HUES6 (cell line): ENCODE data around the gene MGMT.

ENCODE experiments used
- H3K27ac ChIP-seq: 2 replicates; pipeline ENCODE4 v1.7.0; 2013; ENCODE audit warnings: low read depth, mild to moderate bottlenecking, low read length, inconsistent platforms
- H3K27me3 ChIP-seq: 2 replicates; pipeline ENCODE4 v1.6.1; 2013; ENCODE audit warnings: low read length; ENCODE audit not compliant: control insufficient read depth, insufficient read depth
- H3K36me3 ChIP-seq: 2 replicates; pipeline ENCODE4 v1.6.1; 2013; ENCODE audit warnings: low read length; ENCODE audit not compliant: control insufficient read depth, insufficient read depth
- H3K4me1 ChIP-seq: 2 replicates; pipeline ENCODE4 v1.6.1; 2013; ENCODE audit warnings: low read length; ENCODE audit not compliant: control insufficient read depth, insufficient read depth
- H3K4me3 ChIP-seq: 2 replicates; pipeline ENCODE4 v1.5.1; 2013; ENCODE audit warnings: low read depth, low read length
- H3K9ac ChIP-seq: one replicate; pipeline ENCODE4 v1.6.1; 2013; ENCODE audit warnings: mild to moderate bottlenecking, low read length
- H3K9me3 ChIP-seq: 2 replicates; pipeline ENCODE4 v1.6.1; 2013; ENCODE audit warnings: low read depth, low read length; ENCODE audit not compliant: control insufficient read depth, insufficient read depth

MGMT gene

DNA sequence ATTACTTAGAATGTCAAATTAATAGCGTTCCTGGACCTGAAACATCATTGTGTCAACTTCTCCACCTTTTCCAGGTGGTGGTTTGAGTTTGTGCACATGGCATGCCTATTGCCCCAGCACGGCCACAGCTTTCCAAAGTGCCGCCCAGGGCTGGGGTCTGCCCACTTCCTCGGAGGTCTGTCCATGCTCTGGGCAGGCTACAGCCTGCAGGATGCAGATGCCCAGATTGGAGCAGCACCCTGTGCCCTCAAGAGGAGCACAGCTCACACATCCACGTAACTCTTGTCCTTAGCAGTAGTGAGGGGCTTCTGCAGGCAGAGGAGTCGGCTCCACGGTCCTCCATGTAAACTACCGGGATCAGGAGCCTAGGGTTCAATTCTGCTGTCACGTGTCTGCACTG, 258.4 kb downstream of the MGMT start:
- Histone ChIP-seq H3K27ac (no peak overlapping the region), H3K9me3 (peaks cover 17% of the 10 kb centered on the region), H3K9ac (no peak overlapping the region), H3K4me1 (peaks cover 2% of the 10 kb centered on the region; the same call in 1 of the 2 replicates), H3K36me3 (no peaks in the 10 kb centered on the region), H3K4me3 (no peak overlapping the region), H3K27me3 (no peaks in the 10 kb centered on the region)

DNA sequence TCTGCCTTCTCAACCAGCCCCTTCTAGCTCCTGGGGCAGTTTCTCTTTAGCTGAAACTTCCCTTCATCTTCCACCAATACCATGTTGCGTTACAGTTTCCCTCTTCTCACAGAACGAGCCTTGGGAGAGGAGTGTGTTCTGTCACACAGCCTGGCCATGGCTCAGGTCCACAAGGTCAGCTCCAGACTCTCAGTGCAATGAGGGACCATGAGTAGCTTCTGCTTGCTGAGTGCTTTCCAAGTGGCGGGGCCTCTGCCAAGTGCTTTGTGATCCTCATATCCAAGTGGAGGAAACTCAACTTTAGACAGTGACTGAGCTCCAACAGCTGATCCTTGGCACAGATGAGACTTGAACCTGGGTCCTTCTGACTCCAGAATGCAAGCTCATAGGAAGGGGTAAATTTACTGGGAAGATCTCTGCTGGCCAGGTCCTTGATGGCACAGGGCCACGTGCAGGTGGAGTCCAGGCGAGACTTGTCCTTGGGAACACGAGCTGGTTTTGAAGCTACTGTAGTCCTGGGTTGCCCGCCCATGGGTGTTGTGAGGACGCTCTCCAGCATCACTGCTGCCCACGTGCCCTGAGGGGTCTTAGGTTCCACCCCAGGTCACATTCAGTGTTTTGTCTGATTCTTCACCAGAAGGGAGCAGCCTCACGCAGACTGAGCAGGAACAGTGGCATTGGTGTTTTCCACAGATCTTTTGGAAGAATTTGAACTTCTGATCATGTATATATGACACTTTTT, 259.0 kb downstream of the MGMT start:
- peaks cover 17% of the 10 kb centered on the region for H3K9me3 ChIP-seq

DNA sequence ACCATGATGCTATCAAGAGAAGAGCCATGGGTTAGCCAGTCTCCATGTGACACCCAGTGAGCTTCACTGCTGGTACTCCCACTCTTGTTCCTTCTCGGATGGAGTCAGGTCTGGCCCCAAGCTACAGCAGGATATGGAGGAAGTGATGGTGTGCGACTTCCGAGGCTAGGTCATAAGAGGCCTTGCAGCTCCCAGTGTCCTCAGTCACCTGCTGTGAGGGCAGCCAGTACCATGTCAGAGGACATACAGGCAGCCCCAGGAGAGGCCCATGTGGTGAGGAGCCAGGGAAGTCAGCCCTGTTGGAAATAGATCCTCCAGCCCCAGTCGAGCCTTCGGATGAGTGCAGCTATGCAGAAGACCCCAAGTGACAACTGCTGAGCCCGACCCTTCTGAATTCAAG, 260.0 kb downstream of the MGMT start:
- Histone ChIP-seq H3K4me3 (no peak overlapping the region), H3K9me3 (peaks cover 17% of the 10 kb centered on the region), H3K9ac (no peak overlapping the region), H3K36me3 (no peaks in the 10 kb centered on the region), H3K27me3 (no peaks in the 10 kb centered on the region), H3K27ac (no peak overlapping the region), H3K4me1 (peaks cover 4% of the 10 kb centered on the region; the same call in 1 of the 2 replicates)

More for the DNA sequence above, 259.0 kb downstream of the MGMT start:
- Histone ChIP-seq H3K4me3 (no peak overlapping the region), H3K27ac (no peak overlapping the region), H3K27me3 (no peaks in the 10 kb centered on the region), H3K4me1 (peaks cover 4% of the 10 kb centered on the region; the same call in 1 of the 2 replicates), H3K9ac (no peak overlapping the region), H3K36me3 (no peaks in the 10 kb centered on the region)

DNA sequence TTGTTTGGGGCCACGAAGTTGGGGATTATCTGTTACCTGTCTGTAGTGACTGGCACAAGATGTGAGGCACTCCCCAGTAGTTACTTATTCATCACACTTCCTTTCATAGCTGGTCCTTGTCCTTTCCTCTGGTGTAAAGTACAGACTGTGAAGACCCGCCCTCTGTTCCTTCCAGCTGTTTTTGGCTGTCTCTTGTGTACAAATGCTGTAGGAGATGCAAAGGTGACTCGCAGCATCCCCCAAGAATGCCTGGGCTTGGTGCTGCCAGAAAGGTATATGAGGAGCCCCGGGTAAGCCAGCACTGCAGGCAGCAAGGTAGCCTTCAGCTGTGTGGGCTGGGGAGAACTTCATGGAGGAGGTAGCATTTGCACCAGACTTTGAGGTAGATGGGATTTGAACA, 260.5 kb downstream of the MGMT start:
- Histone ChIP-seq H3K4me3 (no peak overlapping the region), H3K4me1 (peaks cover 4% of the 10 kb centered on the region; the same call in 1 of the 2 replicates), H3K9me3 (peaks cover 17% of the 10 kb centered on the region), H3K27ac (no peak overlapping the region), H3K36me3 (no peaks in the 10 kb centered on the region), H3K9ac (no peak overlapping the region), H3K27me3 (no peaks in the 10 kb centered on the region)

DNA sequence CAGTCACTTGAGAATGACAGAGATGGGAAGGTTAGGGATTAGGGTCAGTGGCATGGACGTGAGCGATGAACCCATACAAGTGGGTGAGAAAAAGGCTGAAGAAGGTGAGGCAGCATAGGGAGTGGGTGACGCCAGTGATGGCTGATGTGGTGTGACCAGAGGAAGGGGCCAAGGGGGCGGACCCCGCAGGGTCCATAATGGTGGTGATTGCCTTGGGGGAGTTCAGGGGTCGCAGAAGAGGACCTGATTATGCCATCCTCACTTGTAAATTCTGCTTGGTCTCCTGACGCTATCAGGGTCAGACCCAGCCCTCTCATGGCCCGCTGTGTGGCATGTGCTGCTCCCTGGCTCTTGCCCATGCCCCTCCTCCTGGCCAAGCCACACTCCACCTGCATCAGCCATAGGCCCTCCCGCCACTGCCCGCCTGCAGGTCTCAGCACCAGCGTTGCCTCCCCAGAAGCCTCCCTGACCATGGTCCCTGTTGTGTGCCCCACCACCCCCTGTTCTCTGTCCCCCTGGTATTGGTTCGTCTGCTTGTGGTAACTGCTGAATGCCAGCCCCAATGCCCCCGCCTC, 261.3 kb downstream of the MGMT start:
- H3K36me3 ChIP-seq, result no peaks in the 10 kb centered on the region
- peaks cover 17% of the 10 kb centered on the region for H3K9me3 ChIP-seq
- no peaks in the 10 kb centered on the region for H3K27me3 ChIP-seq
- H3K4me3 ChIP-seq, result no peak overlapping the region
- H3K4me1 ChIP-seq, result peaks cover 4% of the 10 kb centered on the region; the same call in 1 of the 2 replicates
- H3K27ac ChIP-seq, result no peak overlapping the region
- H3K9ac ChIP-seq, result no peak overlapping the region

DNA sequence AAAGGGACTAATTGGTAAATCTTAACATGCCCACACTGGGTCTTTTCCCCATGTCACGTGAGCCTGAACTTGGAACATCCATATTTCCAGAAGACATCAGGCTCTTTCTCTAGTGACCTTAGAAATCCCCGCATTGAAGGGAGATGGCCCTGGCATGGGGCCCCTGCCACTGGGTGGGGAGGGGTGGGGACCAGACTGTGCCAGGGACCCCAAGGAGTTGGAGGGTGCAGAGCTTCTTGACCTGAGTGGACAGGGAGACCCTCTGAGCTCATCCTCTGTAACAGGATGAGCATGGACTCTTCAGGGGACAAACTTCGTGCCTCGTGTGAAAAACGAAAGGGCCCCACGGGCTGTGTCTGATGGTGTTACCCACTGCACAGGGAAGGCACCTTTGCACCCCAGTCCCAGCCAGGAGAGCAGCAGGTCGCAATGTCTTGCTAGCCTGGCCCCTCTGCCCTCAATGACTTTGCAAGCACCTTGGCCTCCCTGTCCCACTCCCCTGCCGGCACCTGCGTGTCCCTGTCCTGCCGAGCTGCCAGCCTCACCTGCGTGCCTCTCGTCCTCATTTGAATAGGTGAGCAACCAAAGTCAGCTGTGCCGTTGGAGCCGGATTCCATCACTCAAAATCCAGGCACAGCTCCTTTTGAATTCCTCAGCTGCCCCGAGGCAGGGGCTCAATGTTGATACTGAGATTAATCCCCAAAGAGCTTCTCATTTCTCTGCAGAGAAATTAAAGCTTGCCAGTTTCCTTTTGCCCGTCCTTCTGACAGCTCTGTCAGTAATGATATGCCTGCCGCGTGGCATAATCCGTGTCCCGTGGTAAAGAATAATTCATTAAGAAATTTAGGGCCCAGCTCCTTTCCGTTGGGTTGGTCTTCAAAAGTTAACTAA, 262.1 kb downstream of the MGMT start:
- peaks cover 4% of the 10 kb centered on the region; the same call in 1 of the 2 replicates for H3K4me1 ChIP-seq
- H3K36me3 ChIP-seq, result no peaks in the 10 kb centered on the region
- no peaks in the 10 kb centered on the region for H3K27me3 ChIP-seq
- H3K4me3 ChIP-seq, result no peak overlapping the region
- H3K27ac ChIP-seq, result no peak overlapping the region
- peaks cover 17% of the 10 kb centered on the region for H3K9me3 ChIP-seq
- H3K9ac ChIP-seq, result no peak overlapping the region

DNA sequence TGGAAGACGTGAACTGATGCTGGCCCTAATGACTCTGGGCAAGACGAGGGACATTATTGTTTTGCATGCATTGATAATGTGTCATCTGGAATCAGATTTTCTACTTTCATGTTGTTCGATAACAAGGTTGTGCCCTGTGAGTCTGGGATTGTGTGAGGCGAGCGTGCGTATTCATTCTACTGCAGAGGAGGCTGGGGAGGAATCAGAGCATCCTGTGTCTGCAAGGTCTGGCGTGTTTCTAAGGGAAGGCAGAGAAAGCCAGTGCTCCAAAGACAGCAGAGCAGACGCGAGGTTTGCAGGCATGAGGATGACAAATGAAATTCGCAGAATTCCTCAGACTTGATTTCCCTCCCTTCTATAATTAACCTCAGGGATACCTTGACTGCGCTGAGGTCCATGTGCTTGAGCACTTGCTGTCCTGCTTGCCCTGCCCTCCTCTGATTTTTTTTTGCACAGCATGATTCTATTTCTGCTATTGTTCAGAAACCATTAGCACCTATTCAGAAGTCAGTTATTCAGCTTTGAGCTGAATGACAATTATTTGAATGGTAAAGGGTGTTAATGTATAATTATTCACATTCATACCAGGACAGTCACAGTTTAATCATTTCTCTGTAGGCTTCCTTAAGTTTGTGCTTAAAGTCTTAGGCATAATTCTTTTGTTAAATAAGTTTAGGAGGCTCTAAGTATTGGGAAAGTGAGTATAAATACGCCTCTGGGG, 263.4 kb downstream of the MGMT start:
- Histone ChIP-seq H3K9ac (no peak overlapping the region), H3K9me3 (peaks cover 17% of the 10 kb centered on the region), H3K27me3 (no peaks in the 10 kb centered on the region), H3K4me1 (peaks cover 4% of the 10 kb centered on the region; the same call in 1 of the 2 replicates), H3K4me3 (no peak overlapping the region), H3K27ac (no peak overlapping the region), H3K36me3 (no peaks in the 10 kb centered on the region)

DNA sequence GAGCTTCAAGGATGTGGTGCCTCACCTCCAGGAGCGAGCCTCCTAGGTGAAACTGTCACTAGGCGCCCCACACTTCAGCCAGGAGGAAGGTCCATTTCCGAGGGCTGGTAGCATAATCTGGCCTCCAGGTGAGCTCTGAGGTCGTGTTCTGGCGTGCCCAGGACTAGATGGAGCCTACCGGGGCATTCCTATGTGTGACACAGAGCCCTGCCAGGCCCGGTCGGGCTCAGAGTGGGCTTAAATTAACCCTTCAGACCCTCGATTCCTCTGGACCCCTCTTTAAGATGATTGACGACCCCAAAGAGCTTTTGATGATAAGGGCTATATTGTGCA, 263.9 kb downstream of the MGMT start:
- Histone ChIP-seq H3K9ac (no peak overlapping the region), H3K27ac (no peak overlapping the region), H3K4me3 (no peak overlapping the region)

DNA sequence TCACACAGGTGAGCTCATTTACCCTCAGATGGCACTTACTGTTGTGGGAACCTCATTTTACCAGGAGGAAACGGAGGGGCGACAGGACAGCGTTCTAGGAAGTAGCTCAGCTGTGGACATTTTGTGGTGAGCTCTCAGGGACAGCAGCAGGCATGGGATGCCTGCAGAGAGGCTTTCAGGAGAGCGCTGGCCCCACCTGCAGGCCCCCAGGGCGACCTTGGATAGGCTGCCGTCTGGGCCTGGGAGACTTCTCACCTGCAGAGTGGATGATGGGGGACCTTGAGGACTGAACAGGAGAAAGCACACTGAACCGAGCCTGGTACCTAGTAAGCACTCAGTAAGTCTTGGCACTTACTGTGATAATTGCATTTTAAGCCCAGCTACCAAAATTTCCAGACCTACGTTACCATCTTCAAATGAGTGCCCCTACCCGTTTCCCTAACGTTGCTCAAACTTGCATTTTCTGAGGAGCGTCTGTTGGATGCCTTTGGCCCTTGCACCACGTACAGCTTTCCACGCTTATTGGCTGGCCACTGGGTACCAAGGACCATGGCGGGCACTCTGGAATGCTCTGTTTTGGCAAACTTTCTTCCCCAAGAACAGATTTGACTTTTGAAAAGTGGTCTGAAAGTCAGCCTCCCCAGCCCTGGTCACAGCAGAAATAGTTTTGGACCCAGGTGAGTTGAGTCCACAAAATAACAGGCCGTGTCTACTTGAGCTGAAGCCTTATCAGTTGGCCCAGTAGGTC, 273.7 kb downstream of the MGMT start:
- Histone ChIP-seq H3K36me3 (no peaks in the 10 kb centered on the region), H3K27me3 (no peaks in the 10 kb centered on the region), H3K9ac (no peak overlapping the region), H3K27ac (no peak overlapping the region), H3K4me3 (no peak overlapping the region), H3K9me3 (peaks cover 12% of the 10 kb centered on the region; the same call in 1 of the 2 replicates), H3K4me1 (no peaks in the 10 kb centered on the region)

More for the DNA sequence above, 263.9 kb downstream of the MGMT start:
- H3K36me3 ChIP-seq, result no peaks in the 10 kb centered on the region
- H3K9me3 ChIP-seq, result peaks cover 17% of the 10 kb centered on the region
- peaks cover 4% of the 10 kb centered on the region; the same call in 1 of the 2 replicates for H3K4me1 ChIP-seq
- no peaks in the 10 kb centered on the region for H3K27me3 ChIP-seq
